ENCODE measurements around the gene INPP4B. TPM values are rescaled to one million over a fixed set of nuclear protein-coding genes. Genes with fewer than 3 reads are reported as not detected.

Gene INPP4B
- total RNA-seq, 1 experiment from 2014 or later: 14.3 TPM

DNA sequence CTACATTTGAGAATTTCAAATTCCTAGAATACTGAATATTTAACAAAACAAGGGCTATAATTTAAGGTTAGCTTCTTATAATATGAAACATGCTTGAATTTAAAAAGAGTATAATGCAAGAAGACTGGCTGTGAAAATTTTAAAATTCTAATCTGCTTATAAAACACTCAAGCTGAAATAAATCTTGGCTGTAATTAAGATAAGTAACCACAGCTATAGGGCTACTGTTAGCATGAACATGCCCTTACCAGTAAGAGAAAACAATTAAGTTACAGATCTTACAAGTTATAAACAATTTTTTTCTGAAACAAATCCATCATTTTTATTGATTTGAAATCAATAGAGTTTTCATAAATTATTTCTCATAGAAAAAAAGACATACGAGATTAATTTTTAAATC, 148.2 kb downstream of the INPP4B start:
- ChIA-PET RAD21 (ENCODE audit: low non-redundant PET in 1 of 2, low total read pairs in 2 of 2, uncharacterized antibody in 2 of 2, unreplicated experiment in 2 of 2) (no interaction called here), CTCF (no interaction called here), POLR2A (no interaction called here)
- Histone ChIP-seq H3K9me3 (ENCODE audit: control insufficient read depth in 1 of 2, insufficient read depth in 1 of 2, low read depth in 1 of 2, low read length in 2 of 2) (no peaks in the 10 kb centered on the region), H4K20me1 (ENCODE audit: insufficient read depth) (no peaks in the 10 kb centered on the region), H3K4me2 (ENCODE audit: low read length) (no peak overlapping the region), H3K4me3 (replicated peaks in 1 of 2; ENCODE audit: low read depth in 1 of 2, low read length in 2 of 2) (no peak overlapping the region), H3K27me3 (ENCODE audit: insufficient read depth, low read length) (no peaks in the 10 kb centered on the region), H3K79me2 (ENCODE audit: insufficient read depth, low read length) (no peaks in the 10 kb centered on the region), H3K27ac (ENCODE audit: low read depth, low read length) (no peak overlapping the region), H3K36me3 (ENCODE audit: control insufficient read depth in 1 of 2, insufficient read depth in 2 of 2, low read length in 2 of 2) (no peaks in the 10 kb centered on the region), H3K9ac (ENCODE audit: low read length) (no peak overlapping the region), H3K9me2 (ENCODE audit: insufficient read depth) (no peaks in the 10 kb centered on the region; the same call in 1 of the 2 replicates), H2AFZ (ENCODE audit: low read depth, low read length, poor library complexity, severe bottlenecking) (no peak overlapping the region), H3K4me1 (ENCODE audit: control insufficient read depth in 1 of 2, insufficient read depth in 2 of 2, low read length in 2 of 2) (no peaks in the 10 kb centered on the region)
- ATAC-seq: no peak
- DNase-seq (ENCODE audit: low read depth, low spot score): no peak
- no TSS peak for BruUV-seq (replicated peaks)
- TF ChIP-seq EGR1 (IDR thresholded peaks at IDR 0.05; ENCODE audit: low read depth): no peak
- TF ChIP-seq EZH2 (IDR thresholded peaks at IDR 0.05): no peak
- TF ChIP-seq ZFX (IDR thresholded peaks at IDR 0.05): no peak
- TF ChIP-seq, protein P1, sequence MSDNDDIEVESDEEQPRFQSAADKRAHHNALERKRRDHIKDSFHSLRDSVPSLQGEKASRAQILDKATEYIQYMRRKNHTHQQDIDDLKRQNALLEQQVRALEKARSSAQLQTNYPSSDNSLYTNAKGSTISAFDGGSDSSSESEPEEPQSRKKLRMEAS (IDR thresholded peaks at IDR 0.05): no peak
- TF ChIP-seq, protein P2, sequence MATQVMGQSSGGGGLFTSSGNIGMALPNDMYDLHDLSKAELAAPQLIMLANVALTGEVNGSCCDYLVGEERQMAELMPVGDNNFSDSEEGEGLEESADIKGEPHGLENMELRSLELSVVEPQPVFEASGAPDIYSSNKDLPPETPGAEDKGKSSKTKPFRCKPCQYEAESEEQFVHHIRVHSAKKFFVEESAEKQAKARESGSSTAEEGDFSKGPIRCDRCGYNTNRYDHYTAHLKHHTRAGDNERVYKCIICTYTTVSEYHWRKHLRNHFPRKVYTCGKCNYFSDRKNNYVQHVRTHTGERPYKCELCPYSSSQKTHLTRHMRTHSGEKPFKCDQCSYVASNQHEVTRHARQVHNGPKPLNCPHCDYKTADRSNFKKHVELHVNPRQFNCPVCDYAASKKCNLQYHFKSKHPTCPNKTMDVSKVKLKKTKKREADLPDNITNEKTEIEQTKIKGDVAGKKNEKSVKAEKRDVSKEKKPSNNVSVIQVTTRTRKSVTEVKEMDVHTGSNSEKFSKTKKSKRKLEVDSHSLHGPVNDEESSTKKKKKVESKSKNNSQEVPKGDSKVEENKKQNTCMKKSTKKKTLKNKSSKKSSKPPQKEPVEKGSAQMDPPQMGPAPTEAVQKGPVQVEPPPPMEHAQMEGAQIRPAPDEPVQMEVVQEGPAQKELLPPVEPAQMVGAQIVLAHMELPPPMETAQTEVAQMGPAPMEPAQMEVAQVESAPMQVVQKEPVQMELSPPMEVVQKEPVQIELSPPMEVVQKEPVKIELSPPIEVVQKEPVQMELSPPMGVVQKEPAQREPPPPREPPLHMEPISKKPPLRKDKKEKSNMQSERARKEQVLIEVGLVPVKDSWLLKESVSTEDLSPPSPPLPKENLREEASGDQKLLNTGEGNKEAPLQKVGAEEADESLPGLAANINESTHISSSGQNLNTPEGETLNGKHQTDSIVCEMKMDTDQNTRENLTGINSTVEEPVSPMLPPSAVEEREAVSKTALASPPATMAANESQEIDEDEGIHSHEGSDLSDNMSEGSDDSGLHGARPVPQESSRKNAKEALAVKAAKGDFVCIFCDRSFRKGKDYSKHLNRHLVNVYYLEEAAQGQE (IDR thresholded peaks at IDR 0.05; ENCODE audit: low read depth): no peak
- no peak for TF ChIP-seq SRF (IDR thresholded peaks at IDR 0.05; ENCODE audit: low read depth)
- TF ChIP-seq ELF1 (IDR thresholded peaks at IDR 0.05; ENCODE audit: borderline replicate concordance, low read depth): no peak
- no peak for TF ChIP-seq YY1 (IDR thresholded peaks at IDR 0.05; ENCODE audit: extremely low read depth, insufficient replicate concordance, low read depth, low read length)
- TF ChIP-seq SP1 (IDR thresholded peaks at IDR 0.05; ENCODE audit: low read depth): no peak
- no peak for TF ChIP-seq POLR2AphosphoS5 (IDR thresholded peaks at IDR 0.05; ENCODE audit: low read depth, low read length)
- no peak for TF ChIP-seq EZH2phosphoT487 (IDR thresholded peaks at IDR 0.05; ENCODE audit: borderline replicate concordance)
- no peak for TF ChIP-seq FOSL1 (IDR thresholded peaks at IDR 0.05; ENCODE audit: low read depth)
- no peak for TF ChIP-seq ZNF274 (IDR thresholded peaks at IDR 0.05; ENCODE audit: low read depth, low read length)
- TF ChIP-seq CEBPB (IDR thresholded peaks at IDR 0.05; ENCODE audit: low read depth): no peak
- no peak for TF ChIP-seq RAD21 (IDR thresholded peaks at IDR 0.05; ENCODE audit: low read depth)
- no peak for TF ChIP-seq CBX3 (IDR thresholded peaks at IDR 0.05; ENCODE audit: low read depth)
- TF ChIP-seq, protein P3, sequence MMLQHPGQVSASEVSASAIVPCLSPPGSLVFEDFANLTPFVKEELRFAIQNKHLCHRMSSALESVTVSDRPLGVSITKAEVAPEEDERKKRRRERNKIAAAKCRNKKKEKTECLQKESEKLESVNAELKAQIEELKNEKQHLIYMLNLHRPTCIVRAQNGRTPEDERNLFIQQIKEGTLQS (IDR thresholded peaks at IDR 0.05): no peak
- no peak for TF ChIP-seq JUND (IDR thresholded peaks at IDR 0.05)
- no peak for TF ChIP-seq TCF7L2 (IDR thresholded peaks at IDR 0.05; ENCODE audit: borderline replicate concordance, extremely low read depth, insufficient read depth, insufficient read length)
- TF ChIP-seq, protein P4, sequence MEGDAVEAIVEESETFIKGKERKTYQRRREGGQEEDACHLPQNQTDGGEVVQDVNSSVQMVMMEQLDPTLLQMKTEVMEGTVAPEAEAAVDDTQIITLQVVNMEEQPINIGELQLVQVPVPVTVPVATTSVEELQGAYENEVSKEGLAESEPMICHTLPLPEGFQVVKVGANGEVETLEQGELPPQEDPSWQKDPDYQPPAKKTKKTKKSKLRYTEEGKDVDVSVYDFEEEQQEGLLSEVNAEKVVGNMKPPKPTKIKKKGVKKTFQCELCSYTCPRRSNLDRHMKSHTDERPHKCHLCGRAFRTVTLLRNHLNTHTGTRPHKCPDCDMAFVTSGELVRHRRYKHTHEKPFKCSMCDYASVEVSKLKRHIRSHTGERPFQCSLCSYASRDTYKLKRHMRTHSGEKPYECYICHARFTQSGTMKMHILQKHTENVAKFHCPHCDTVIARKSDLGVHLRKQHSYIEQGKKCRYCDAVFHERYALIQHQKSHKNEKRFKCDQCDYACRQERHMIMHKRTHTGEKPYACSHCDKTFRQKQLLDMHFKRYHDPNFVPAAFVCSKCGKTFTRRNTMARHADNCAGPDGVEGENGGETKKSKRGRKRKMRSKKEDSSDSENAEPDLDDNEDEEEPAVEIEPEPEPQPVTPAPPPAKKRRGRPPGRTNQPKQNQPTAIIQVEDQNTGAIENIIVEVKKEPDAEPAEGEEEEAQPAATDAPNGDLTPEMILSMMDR (IDR thresholded peaks at IDR 0.05 in 2 of 3, conservative IDR thresholded peaks at IDR 0.05 in 1 of 3; ENCODE audit: borderline replicate concordance in 1 of 3, insufficient read depth in 1 of 3, low read depth in 2 of 3, low read length in 2 of 3): no peak
- intact Hi-C loops (cut with micrococcal nuclease): no loop called here
